Activated CD4-positive, alpha-beta T cell treated with anti-CD3 and anti-CD28 coated beads, Interleukin-2, amount 10 ng/mL, durations not matched to agents 7 days and 5 days (primary cell): ENCODE data around the gene AZU1. TPM values are rescaled to one million over a fixed set of nuclear protein-coding genes. Genes with fewer than 3 reads are reported as not detected.
"Not testable (repeated sequence)": the region's sequence is repeated elsewhere in the genome, so short reads cannot be mapped to it uniquely, and the experiment has no call there.

Experiments
- CTCF ChIA-PET: fragments of 350-600 bp; sonication (Branson Sonifier 250); formaldehyde crosslinking; loops from one replicate; lab custom pipeline; 2021; ENCODE audit warnings: antibody characterized with exemption; lab: Charles Lee
- POLR2A ChIA-PET: fragments of 350-600 bp; sonication (Branson Sonifier 250); formaldehyde crosslinking; loops from one replicate; lab custom pipeline; 2021; ENCODE audit warnings: antibody characterized with exemption; lab: Charles Lee
- DNase-seq: peaks from one replicate; pipeline ENCODE4 v3.0.0-alpha.2; 2020
- H3K27ac Mint-ChIP-seq: one replicate; pipeline ENCODE4 v1.8.0; 2021; ENCODE audit warnings: mild to moderate bottlenecking, moderate library complexity, mixed read lengths
- H3K27me3 Mint-ChIP-seq: one replicate; pipeline ENCODE4 v1.8.0; 2021; ENCODE audit warnings: mixed read lengths
- H3K36me3 Mint-ChIP-seq: one replicate; pipeline ENCODE4 v1.8.0; 2021; ENCODE audit warnings: low read depth, mixed read lengths
- H3K4me1 Mint-ChIP-seq: one replicate; pipeline ENCODE4 v1.8.0; 2021; ENCODE audit warnings: mixed read lengths
- H3K4me3 Mint-ChIP-seq: one replicate; pipeline ENCODE4 v1.8.0; 2021; ENCODE audit warnings: mild to moderate bottlenecking, moderate library complexity, mixed read lengths
- H3K9me3 Mint-ChIP-seq: one replicate; pipeline ENCODE4 v1.8.0; 2021; ENCODE audit warnings: mixed read lengths
- total RNA-seq, 2 experiments: library from RNA; stranded (reverse); gene quantifications; one replicate each; pipeline ENCODE4 v1.2.3, GENCODE V29; 2021

Gene AZU1
- total RNA-seq, 2 experiments from 2014 or later: not detected

GRCh38 chr19:834216-834615 is 6.6 kb downstream of the AZU1 start:
- Mint-ChIP-seq H3K36me3 (no peaks in the 10 kb centered on the region), H3K4me1 (no peaks in the 10 kb centered on the region), H3K9me3 (no peaks in the 10 kb centered on the region), H3K27ac (no peak overlapping the region), H3K4me3 (no peak overlapping the region), H3K27me3 (peaks cover 5% of the 10 kb centered on the region)
- DNase-seq: no peak
- ChIA-PET POLR2A (no interaction called here), CTCF (no interaction called here)

GRCh38 chr19:835210-835810 is 7.7 kb downstream of the AZU1 start:
- ChIA-PET POLR2A (no interaction called here), CTCF (no interaction called here)
- H3K4me3 Mint-ChIP-seq: no peak overlapping the region
- H3K27me3 Mint-ChIP-seq: peaks cover 7% of the 10 kb centered on the region
- no peaks in the 10 kb centered on the region for H3K4me1 Mint-ChIP-seq
- no peaks in the 10 kb centered on the region for H3K36me3 Mint-ChIP-seq
- H3K9me3 Mint-ChIP-seq: no peaks in the 10 kb centered on the region
- H3K27ac Mint-ChIP-seq: no peak overlapping the region
- DNase-seq: no peak

- ChIA-PET POLR2A (no interaction called here), CTCF (interaction anchor here (0.9 kb wide), 2 partner anchors 10 to 22 kb away, joined by 3 read pairs; no protein-coding TSS in a partner anchor)
- H3K4me3 Mint-ChIP-seq: no peak within 1 kb of the TSS
- H3K4me1 Mint-ChIP-seq: no peaks in the 10 kb centered on the region
- peaks cover 3% of the 10 kb centered on the region for H3K9me3 Mint-ChIP-seq
- no peak within 1 kb of the TSS for H3K27ac Mint-ChIP-seq
- DNase-seq: no peak
- no peaks in the 10 kb centered on the region for H3K36me3 Mint-ChIP-seq
- peaks cover 17% of the 10 kb centered on the region for H3K27me3 Mint-ChIP-seq
Measured at GRCh38 chr19:840519-841206, 13.0 kb downstream of the AZU1 start, which contains the start of gene PRTN3. Gene PRTN3 (plus strand): TSS chr19:840999. CDS start chr19:841009, 10 bp downstream.

- DNase-seq, H3K4me3 Mint-ChIP-seq, H3K9me3 Mint-ChIP-seq, H3K27ac Mint-ChIP-seq, POLR2A ChIA-PET, H3K36me3 Mint-ChIP-seq, H3K4me1 Mint-ChIP-seq: not testable (repeated sequence)
- H3K27me3 Mint-ChIP-seq: peaks cover 18% of the 10 kb centered on the region
- CTCF ChIA-PET: interaction anchor here (0.9 to 1.0 kb wide), 3 partner anchors 9 to 77 kb away, joined by 3 to 5 read pairs (median 4); partner anchors contain the start of gene ELANE
Measured at GRCh38 chr19:842802-843179, 15.2 kb downstream of the AZU1 start.

GRCh38 chr19:843180-843835 is 15.7 kb downstream of the AZU1 start:
- Mint-ChIP-seq H3K27ac (no peak overlapping the region), H3K36me3 (no peaks in the 10 kb centered on the region)

GRCh38 chr19:843836-844545 is 16.4 kb downstream of the AZU1 start:
- H3K4me1 Mint-ChIP-seq: no peaks in the 10 kb centered on the region
- no peaks in the 10 kb centered on the region for H3K36me3 Mint-ChIP-seq
- DNase-seq: no peak
- peaks cover 3% of the 10 kb centered on the region for H3K9me3 Mint-ChIP-seq
- POLR2A ChIA-PET: no interaction called here
- H3K4me3 Mint-ChIP-seq: no peak overlapping the region
- CTCF ChIA-PET: interaction anchor here (0.5 to 0.9 kb wide), 2 partner anchors 14 to 141 kb away, joined by 3 to 5 read pairs; no protein-coding TSS in a partner anchor
- peaks cover 23% of the 10 kb centered on the region for H3K27me3 Mint-ChIP-seq
- H3K27ac Mint-ChIP-seq: no peak overlapping the region

More at GRCh38 chr19:843180-843835, 15.7 kb downstream of the AZU1 start:
- DNase-seq: no peak
- Mint-ChIP-seq H3K9me3 (peaks cover 3% of the 10 kb centered on the region), H3K4me3 (no peak overlapping the region), H3K27me3 (peaks cover 21% of the 10 kb centered on the region), H3K4me1 (no peaks in the 10 kb centered on the region)
- CTCF ChIA-PET: interaction anchor here (0.5 to 1.0 kb wide), 4 partner anchors 9 to 141 kb away, joined by 3 to 5 read pairs (median 4); partner anchors contain the start of gene ELANE
- POLR2A ChIA-PET: no interaction called here

- no peak overlapping the region for H3K4me3 Mint-ChIP-seq
- ChIA-PET CTCF (no interaction called here), POLR2A (no interaction called here)
- no peaks in the 10 kb centered on the region for H3K4me1 Mint-ChIP-seq
- peaks cover 25% of the 10 kb centered on the region for H3K27me3 Mint-ChIP-seq
- no peaks in the 10 kb centered on the region for H3K36me3 Mint-ChIP-seq
- no peak for DNase-seq
- no peak overlapping the region for H3K27ac Mint-ChIP-seq
- H3K9me3 Mint-ChIP-seq: peaks cover 3% of the 10 kb centered on the region
Measured at GRCh38 chr19:844546-844971, 16.9 kb downstream of the AZU1 start.

GRCh38 chr19:845707-846521 is 18.3 kb downstream of the AZU1 start:
- ChIA-PET CTCF (interaction anchor here (0.5 to 0.6 kb wide), 2 partner anchors 72 to 86 kb away, joined by 4 read pairs; no protein-coding TSS in a partner anchor), POLR2A (no interaction called here)
- peaks cover 24% of the 10 kb centered on the region for H3K27me3 Mint-ChIP-seq
- H3K27ac Mint-ChIP-seq: no peak overlapping the region
- DNase-seq: no peak
- H3K4me3 Mint-ChIP-seq: no peak overlapping the region
- H3K36me3 Mint-ChIP-seq: no peaks in the 10 kb centered on the region
- peaks cover 3% of the 10 kb centered on the region for H3K9me3 Mint-ChIP-seq
- H3K4me1 Mint-ChIP-seq: no peaks in the 10 kb centered on the region

- Mint-ChIP-seq H3K4me1 (no peaks in the 10 kb centered on the region), H3K27me3 (peaks cover 20% of the 10 kb centered on the region), H3K9me3 (no peaks in the 10 kb centered on the region), H3K4me3 (no peak overlapping the region), H3K36me3 (no peaks in the 10 kb centered on the region), H3K27ac (no peak overlapping the region)
- ChIA-PET CTCF (interaction anchor here (2.3 kb wide), 1 partner anchor 15 kb away, joined by 6 read pairs; no protein-coding TSS in a partner anchor), POLR2A (no interaction called here)
- no peak for DNase-seq
Measured at GRCh38 chr19:848386-848921, 20.8 kb downstream of the AZU1 start.

- H3K27ac Mint-ChIP-seq, H3K9me3 Mint-ChIP-seq, H3K4me1 Mint-ChIP-seq, POLR2A ChIA-PET, H3K36me3 Mint-ChIP-seq, DNase-seq, H3K4me3 Mint-ChIP-seq: not testable (repeated sequence)
- CTCF ChIA-PET: interaction anchor here (0.7 to 2.3 kb wide), 2 partner anchors 14 to 194 kb away, joined by 3 to 6 read pairs; no protein-coding TSS in a partner anchor
- H3K27me3 Mint-ChIP-seq: peaks cover 23% of the 10 kb centered on the region
Measured at GRCh38 chr19:849195-849594, 21.6 kb downstream of the AZU1 start.

- Mint-ChIP-seq H3K36me3 (no peaks in the 10 kb centered on the region), H3K27ac (no peak overlapping the region), H3K4me3 (no peak overlapping the region), H3K4me1 (no peaks in the 10 kb centered on the region), H3K27me3 (peaks cover 18% of the 10 kb centered on the region), H3K9me3 (no peaks in the 10 kb centered on the region)
- no peak for DNase-seq
- ChIA-PET POLR2A (no interaction called here), CTCF (no interaction called here)
Measured at GRCh38 chr19:850221-850978, 22.8 kb downstream of the AZU1 start.
